ENCODE measurements around the gene CBLC. TPM values are rescaled to one million over a fixed set of nuclear protein-coding genes. Genes with fewer than 3 reads are reported as not detected.
A peak's percentile ranks its signal among the peaks of the same experiment; 100 is the strongest.

The CBLC gene
- total RNA-seq, 1 experiment from 2014 or later: 25.4 TPM

- ChIA-PET CTCF (interaction anchor here (0.6 to 1.9 kb wide), 5 partner anchors 16 to 104 kb away, joined by 3 to 10 read pairs (median 6); no protein-coding TSS in a partner anchor), POLR2A (ENCODE audit: unreplicated experiment) (interaction anchor here (0.5 to 0.8 kb wide), 2 partner anchors 17 to 18 kb away, joined by 3 to 10 read pairs; no protein-coding TSS in a partner anchor)
- Histone ChIP-seq H3K4me3 (ENCODE audit: low read length) (no peak overlapping the region), H3F3A (ENCODE audit: low read length, unreplicated experiment) (no peaks in the 10 kb centered on the region), H3K27me3 (ENCODE audit: low read length) (no peaks in the 10 kb centered on the region), H3K9me3 (ENCODE audit: low read length) (no peaks in the 10 kb centered on the region), H2AFZ (ENCODE audit: low read length) (no peak overlapping the region), H3K4me1 (ENCODE audit: insufficient read depth, low read length) (peaks cover 40% of the 10 kb centered on the region), H3K9me2 (replicated peaks; ENCODE audit: low read length) (no peaks in the 10 kb centered on the region), H4K20me1 (ENCODE audit: low read length) (no peaks in the 10 kb centered on the region), H3K27ac (ENCODE audit: low read length) (peak overlapping the region; percentile 99), H3K36me3 (ENCODE audit: low read depth, low read length) (no peaks in the 10 kb centered on the region), H3K9ac (ENCODE audit: low read length) (peak overlapping the region; percentile 67), H3K79me2 (ENCODE audit: low read length) (no peaks in the 10 kb centered on the region), H3K4me2 (ENCODE audit: low read length) (peak overlapping the region; percentile 54)
- BruUV-seq (replicated peaks): no TSS peak
- TF ChIP-seq EZH2phosphoT487 (IDR thresholded peaks at IDR 0.05; ENCODE audit: borderline replicate concordance, low read length) (no peak), CTCF (conservative IDR thresholded peaks at IDR 0.05; ENCODE audit: low read depth, low read length) (no peak), EZH2 (IDR thresholded peaks at IDR 0.05; ENCODE audit: low read length, unreplicated experiment) (no peak)
- intact Hi-C loops (cut with micrococcal nuclease): no loop called here
- DNase-seq (peak; percentile 80), ATAC-seq (peak; percentile 62)
These were observed 36.4 kb upstream of the CBLC start for GRCh38 chr19:44741258-44741731.

GRCh38 chr19:44741841-44742329 is 35.8 kb upstream of the CBLC start:
- intact Hi-C loops (cut with micrococcal nuclease): no loop called here
- H2AFZ ChIP-seq (ENCODE audit: low read length): 0 out of 2 replicates have a peak overlapping the region, but pooled peaks have one; percentile 23
- ChIA-PET POLR2A (ENCODE audit: unreplicated experiment) (interaction anchor here (0.8 kb wide), 1 partner anchor 17 kb away, joined by 10 read pairs; no protein-coding TSS in a partner anchor), CTCF (interaction anchor here (0.6 to 1.9 kb wide), 5 partner anchors 17 to 104 kb away, joined by 3 to 7 read pairs (median 6); partner anchors contain the start of gene NECTIN2)
- H3K9me3 ChIP-seq (ENCODE audit: low read length): no peaks in the 10 kb centered on the region
- H3K27me3 ChIP-seq (ENCODE audit: low read length): no peaks in the 10 kb centered on the region
- no peaks in the 10 kb centered on the region for H3K36me3 ChIP-seq (ENCODE audit: low read depth, low read length)
- peak; percentile 84 for ATAC-seq
- BruUV-seq (replicated peaks): no TSS peak
- H3F3A ChIP-seq (ENCODE audit: low read length, unreplicated experiment): no peaks in the 10 kb centered on the region
- no peaks in the 10 kb centered on the region for H3K79me2 ChIP-seq (ENCODE audit: low read length)
- peak overlapping the region; percentile 88 for H3K9ac ChIP-seq (ENCODE audit: low read length)
- no peaks in the 10 kb centered on the region for H3K9me2 ChIP-seq (replicated peaks; ENCODE audit: low read length)
- peak overlapping the region; percentile 40; the same call in 1 of the 2 replicates for H3K4me3 ChIP-seq (ENCODE audit: low read length)
- no peaks in the 10 kb centered on the region for H4K20me1 ChIP-seq (ENCODE audit: low read length)
- no peak for TF ChIP-seq EZH2phosphoT487 (IDR thresholded peaks at IDR 0.05; ENCODE audit: borderline replicate concordance, low read length)
- TF ChIP-seq CTCF (conservative IDR thresholded peaks at IDR 0.05; ENCODE audit: low read depth, low read length): no peak
- TF ChIP-seq EZH2 (IDR thresholded peaks at IDR 0.05; ENCODE audit: low read length, unreplicated experiment): no peak
- DNase-seq: peak; percentile 98
- peak overlapping the region; percentile 71 for H3K4me2 ChIP-seq (ENCODE audit: low read length)
- H3K4me1 ChIP-seq (ENCODE audit: insufficient read depth, low read length): peaks cover 44% of the 10 kb centered on the region
- peak overlapping the region; percentile 99 for H3K27ac ChIP-seq (ENCODE audit: low read length)
